K562 (cell line): ENCODE data around the gene FGF13. TPM values are rescaled to one million over a fixed set of nuclear protein-coding genes. Genes with fewer than 3 reads are reported as not detected.

ENCODE experiments used
- ATAC-seq: fragments of 200-7000 bp; cut with Tn5 transposase; 3 replicates; pipeline ENCODE4 v1.9.1; 2020; ENCODE audit warnings: moderate library complexity
- BruUV-seq: library from RNA; stranded (reverse); fragments of 400-500 nt; replicated peaks from 2 replicates; lab custom pipeline; 2021; lab: Mats Ljungman, UMichigan
- CTCF ChIA-PET: fragments of 300-600 bp; formaldehyde crosslinking; extraction: SDS; loops from one replicate; lab custom pipeline; 2021; ENCODE audit warnings: low intra/inter-chr PET ratio; lab: Yijun Ruan, JAX
- POLR2A ChIA-PET: fragments of 300-600, 350-650 bp; sonication (Branson Sonifier 250); formaldehyde crosslinking; extraction: SDS; loops from one replicate; lab custom pipeline; 2021; ENCODE audit warnings: antibody characterized with exemption, inconsistent platforms; lab: Yijun Ruan, JAX
- DNase-seq, 4 experiments: peaks; one replicate each; pipeline versions ENCODE4 v3.0.0 to v3.0.0-alpha.2; 2011 to 2018; ENCODE audit warnings: low spot score in 3 of 4, mixed read lengths in 3 of 4; ENCODE audit errors: extremely low read depth in 1 of 4
- FAIRE-seq: peaks from 2 replicates; lab custom pipeline; 2011; peaks lifted over from hg19 to GRCh38; lab: Jason Lieb, UNC
- H2AFZ ChIP-seq: 2 replicates; pipeline ENCODE4 v1.6.0; 2011; ENCODE audit warnings: low read depth, low read length, control low read depth, inconsistent platforms
- H3K27ac ChIP-seq: fragments of 200-600 bp; 3 replicates; pipeline ENCODE4 v1.8.0; 2011; ENCODE audit warnings: low read depth, mild to moderate bottlenecking, control low read depth, inconsistent platforms, low read length, moderate library complexity, mixed read lengths; ENCODE audit errors: extremely low read depth
- H3K27me3 ChIP-seq, 2 experiments: fragments of 300-600 bp in 1 of 2; 2 replicates in 1 of 2; 3 replicates in 1 of 2; pipeline versions ENCODE4 v1.6.0 to v1.8.0; 2011; ENCODE audit warnings: inconsistent platforms in 2 of 2, low read length in 2 of 2, mild to moderate bottlenecking in 1 of 2, mixed read lengths in 1 of 2, moderate library complexity in 1 of 2; ENCODE audit not compliant: control insufficient read depth in 2 of 2, insufficient read depth in 2 of 2
- H3K36me3 ChIP-seq: fragments of 300-600 bp; 3 replicates; pipeline ENCODE4 v1.8.0; 2011; ENCODE audit warnings: mild to moderate bottlenecking, low read length, inconsistent platforms; ENCODE audit not compliant: control insufficient read depth, insufficient read depth
- H3K4me1 ChIP-seq, 2 experiments: fragments of 200-600 bp in 1 of 2; replicated peaks in 1 of 2; 2 replicates in 1 of 2; 3 replicates in 1 of 2; pipeline versions ENCODE4 v1.5.1 to v1.8.0; 2011; ENCODE audit warnings: inconsistent platforms in 2 of 2, low read length in 2 of 2, mild to moderate bottlenecking in 1 of 2, mixed read lengths in 1 of 2, moderate library complexity in 1 of 2; ENCODE audit not compliant: control insufficient read depth in 2 of 2, insufficient read depth in 2 of 2
- H3K4me2 ChIP-seq: 2 replicates; pipeline ENCODE4 v1.6.1; 2011; ENCODE audit warnings: low read length, control low read depth, inconsistent platforms, mixed read lengths; ENCODE audit not compliant: insufficient read depth
- H3K4me3 ChIP-seq: fragments of 200-600 bp; sonication (generic), shearing (Covaris generic); 2 replicates; pipeline ENCODE4 v1.5.1; 2016; ENCODE audit warnings: control low read depth, inconsistent platforms
- H3K79me2 ChIP-seq: fragments of 200-600 bp; 3 replicates; pipeline ENCODE4 v1.8.0; 2011; ENCODE audit warnings: low read length, inconsistent platforms; ENCODE audit not compliant: control insufficient read depth, insufficient read depth
- H3K9ac ChIP-seq, 2 experiments: 2 replicates each; pipeline versions ENCODE4 v1.6.0 to v1.6.1; 2011; ENCODE audit warnings: low read depth in 2 of 2, low read length in 2 of 2, control low read depth in 1 of 2, inconsistent platforms in 1 of 2, mild to moderate bottlenecking in 1 of 2, mixed read lengths in 1 of 2; ENCODE audit not compliant: insufficient read depth in 1 of 2
- H3K9me1 ChIP-seq: one replicate; pipeline ENCODE4 v1.6.0; 2011; ENCODE audit warnings: inconsistent platforms, mild to moderate bottlenecking, low read length, moderate library complexity; ENCODE audit not compliant: control insufficient read depth, insufficient read depth
- H3K9me3 ChIP-seq: replicated peaks from 2 replicates; pipeline ENCODE4 v1.5.1; 2011; ENCODE audit warnings: low read depth, low read length, inconsistent platforms; ENCODE audit not compliant: control insufficient read depth, insufficient read depth
- H4K20me1 ChIP-seq: replicated peaks from 2 replicates; pipeline ENCODE4 v1.6.1; 2011; ENCODE audit warnings: low read length, inconsistent platforms, mixed read lengths; ENCODE audit not compliant: control insufficient read depth, insufficient read depth
- DEAF1 ChIP-seq: fragments of 450-650 bp; formaldehyde crosslinking; IDR thresholded peaks from 2 replicates; pipeline ENCODE4 v1.4.0; 2020; ENCODE audit warnings: mild to moderate bottlenecking, moderate library complexity
- TEAD1 ChIP-seq, 2 experiments: fragments of 450-650 bp in 1 of 2; sonication (generic) in 1 of 2; formaldehyde crosslinking; IDR thresholded peaks; 2 replicates each; pipeline versions ENCODE4 v1.4.0 to v1.8.0; 2020 to 2022; ENCODE audit warnings: mild to moderate bottlenecking in 2 of 2, missing genetic modification reagents in 1 of 2
- THRA ChIP-seq: fragments of 450-650 bp; IDR thresholded peaks from 2 replicates; pipeline ENCODE4 v1.6.1; 2017; ENCODE audit warnings: mild to moderate bottlenecking, moderate library complexity
- WGBS: fragments of 100-300 bp; shearing (Covaris generic); methylation state at CpG from one replicate; pipeline ENCODE4 v1.1.6; 2016; ENCODE audit warnings: low coverage, mixed read lengths; ENCODE audit not compliant: insufficient coverage; ENCODE audit errors: missing lambda C conversion rate; 5-methylcytosine and 5-hydroxymethylcytosine counted together
- in situ Hi-C: fragments of 300-500 bp; cut with MboI; formaldehyde crosslinking; loops from 4 replicates; pipeline ENCODE4 v1.15.0; 2018; ENCODE audit warnings: inconsistent platforms, mixed read lengths
- intact Hi-C: fragments of 100-400 bp; cut with micrococcal nuclease; formaldehyde crosslinking; loops from 2 replicates; pipeline ENCODE4 v1.14.2; 2022
- polyA plus RNA-seq, 8 experiments: library from polyadenylated mRNA; depleted of rRNA in 4 of 8; stranded (reverse) in 5 of 8; unstranded in 3 of 8; fragments of >200 nt; fragmentation: Nextera tagmentation in 2 of 8; fragmentation: Illumina TruSeq in 1 of 8; extraction: Ambion mirVana in 2 of 8; extraction: Trizol in 1 of 8; gene quantifications; 2 replicates each; pipeline versions ENCODE4 v1.2.1 to v1.2.3, GENCODE V29; 2011 to 2014; ENCODE audit warnings: inconsistent platforms in 1 of 8, missing spikeins in 1 of 8
- total RNA-seq, 7 experiments: library from RNA; depleted of rRNA in 6 of 7; stranded (reverse); fragments of >200 nt in 6 of 7; fragmentation: Illumina TruSeq in 2 of 7; extraction: Trizol in 2 of 7; gene quantifications; 2 replicates each; pipeline versions ENCODE4 v1.2.1 to v1.2.3, GENCODE V29; 2011 to 2021; ENCODE audit warnings: low replicate concordance in 1 of 7

Gene FGF13
- total and polyA plus RNA-seq, 9 of the 15 experiments (the other 6 are each of a cell fraction or from before 2014, with no cell fraction given) = 14.8 to 95.7 (median 60.8) TPM

- DNase-seq (no peak), ATAC-seq (no peak), FAIRE-seq (no peak)
- no TSS peak for BruUV-seq
- WGBS = 80% methylated on average over 3 of the region's 4 CpGs
- 0 out of 3 replicates have a peak, but pooled peaks cover 14% of the 10 kb centered on the region for H3K36me3 ChIP-seq
- no peak overlapping the region for H2AFZ ChIP-seq
- no peak overlapping the region for H3K9ac ChIP-seq
- in situ Hi-C loops (no loop called here), intact Hi-C loops (no loop called here)
- CTCF ChIA-PET = no interaction called here
- POLR2A ChIA-PET = no interaction called here
- H3K4me3 ChIP-seq = no peak overlapping the region
- no peaks in the 10 kb centered on the region for H3K9me3 ChIP-seq
- no peak for TF ChIP-seq THRA
- no peak for TF ChIP-seq TEAD1 (CRISPR knock-in tag; IDR thresholded peaks at IDR 0.05)
- no peaks in the 10 kb centered on the region for H3K4me1 ChIP-seq
- no peaks in the 10 kb centered on the region for H4K20me1 ChIP-seq
- no peaks in the 10 kb centered on the region for H3K9me1 ChIP-seq
- H3K79me2 ChIP-seq = no peaks in the 10 kb centered on the region
- no peaks in the 10 kb centered on the region for H3K27me3 ChIP-seq
- H3K4me2 ChIP-seq = no peak overlapping the region
- no peak overlapping the region for H3K27ac ChIP-seq
Measured at GRCh38 chrX:138704596-138704995, 6.9 kb downstream of the FGF13 start.

- CTCF ChIA-PET = no interaction called here
- intact Hi-C loops = no loop called here
- no TSS peak for BruUV-seq
Measured at GRCh38 chrX:138704101-138704500, 7.4 kb downstream of the FGF13 start.

More at GRCh38 chrX:138704101-138704500, 7.4 kb downstream of the FGF13 start:
- FAIRE-seq = no peak
- Histone ChIP-seq H3K4me3 (no peak overlapping the region), H3K4me1 (no peaks in the 10 kb centered on the region), H3K79me2 (no peaks in the 10 kb centered on the region), H3K4me2 (no peak overlapping the region), H3K9ac (no peak overlapping the region), H3K27ac (no peak overlapping the region), H4K20me1 (no peaks in the 10 kb centered on the region), H3K9me3 (no peaks in the 10 kb centered on the region), H2AFZ (no peak overlapping the region), H3K36me3 (0 out of 3 replicates have a peak, but pooled peaks cover 14% of the 10 kb centered on the region), H3K27me3 (no peaks in the 10 kb centered on the region), H3K9me1 (no peaks in the 10 kb centered on the region)
- DNase-seq = no peak
- POLR2A ChIA-PET = no interaction called here
- WGBS = 67% methylated on average over 3 of the region's 3 CpGs
- in situ Hi-C loops = no loop called here
- TF ChIP-seq DEAF1 = no peak
- ATAC-seq = no peak
